Activated naive CD4-positive, alpha-beta T cell treated with anti-CD3 and anti-CD28 coated beads, Interleukin-2, amount 10 ng/mL, durations not matched to agents 7 days and 5 days (primary cell): ENCODE results near the gene PALLD.

Experiments
- CTCF ChIA-PET: fragments of 350-600 bp; sonication (Branson Sonifier 250); formaldehyde crosslinking; loops from one replicate; lab custom pipeline; 2021; ENCODE audit warnings: antibody characterized with exemption; lab: Charles Lee
- DNase-seq: peaks from one replicate; pipeline ENCODE4 v3.0.0-alpha.2; 2020
- H3K27ac Mint-ChIP-seq: one replicate; pipeline ENCODE4 v1.8.0; 2021; ENCODE audit warnings: mild to moderate bottlenecking, moderate library complexity, mixed read lengths
- H3K27me3 Mint-ChIP-seq: one replicate; pipeline ENCODE4 v1.8.0; 2021; ENCODE audit warnings: mild to moderate bottlenecking, mixed read lengths
- H3K36me3 Mint-ChIP-seq: one replicate; pipeline ENCODE4 v1.8.0; 2021; ENCODE audit warnings: mixed read lengths
- H3K4me1 Mint-ChIP-seq: one replicate; pipeline ENCODE4 v1.8.0; 2021; ENCODE audit warnings: mixed read lengths
- H3K4me3 Mint-ChIP-seq: one replicate; pipeline ENCODE4 v1.8.0; 2021; ENCODE audit warnings: mild to moderate bottlenecking, moderate library complexity, mixed read lengths
- H3K9me3 Mint-ChIP-seq: one replicate; pipeline ENCODE4 v1.8.0; 2021; ENCODE audit warnings: mixed read lengths

The PALLD gene

DNA sequence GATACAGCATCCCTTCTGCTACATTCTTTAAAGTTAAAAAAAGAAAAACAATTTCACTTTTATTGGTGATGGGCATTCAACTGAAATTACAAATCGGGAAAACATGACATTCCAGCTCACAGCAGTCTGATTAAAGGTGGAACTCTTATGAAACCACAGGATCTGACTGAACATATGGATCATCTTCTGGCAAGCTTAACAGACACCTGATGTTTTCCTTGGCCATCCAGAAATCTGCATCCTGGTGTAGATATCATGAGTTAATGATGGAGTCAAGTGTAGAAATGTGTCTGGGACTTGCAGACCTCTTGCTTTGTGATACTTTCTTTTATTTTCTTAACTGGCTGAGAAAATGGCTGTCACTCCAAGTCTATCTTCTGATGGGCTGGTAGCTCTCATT, 345.3 kb downstream of the PALLD start:
- Mint-ChIP-seq H3K27me3 (peaks cover 25% of the 10 kb centered on the region), H3K4me1 (no peaks in the 10 kb centered on the region), H3K36me3 (no peaks in the 10 kb centered on the region), H3K4me3 (no peak overlapping the region), H3K9me3 (no peaks in the 10 kb centered on the region), H3K27ac (no peak overlapping the region)
- CTCF ChIA-PET = interaction anchor here (1.0 to 1.5 kb wide), 2 partner anchors 10 to 11 kb away, joined by 3 read pairs; no protein-coding TSS in a partner anchor
- DNase-seq = no peak

DNA sequence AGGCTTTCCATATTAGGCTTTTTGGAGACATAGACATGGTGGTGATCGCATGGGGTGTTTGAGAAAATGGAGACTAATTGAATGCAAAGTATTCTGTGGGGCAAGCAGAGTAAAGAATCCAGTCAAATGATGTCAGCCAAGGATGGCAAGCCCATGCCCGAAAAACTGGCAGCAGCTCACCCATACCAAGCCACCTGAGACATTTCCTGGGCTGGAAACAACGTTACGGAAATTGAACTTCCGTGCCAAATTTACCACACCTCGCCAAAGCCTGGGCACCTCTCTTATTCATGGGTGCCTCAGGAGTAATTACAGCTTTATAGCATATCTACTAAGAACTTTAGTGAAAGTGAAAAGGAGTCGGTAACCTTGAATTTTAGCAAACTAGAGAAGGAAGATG, 346.8 kb downstream of the PALLD start:
- H3K36me3 Mint-ChIP-seq = no peaks in the 10 kb centered on the region
- peaks cover 5% of the 10 kb centered on the region for H3K4me1 Mint-ChIP-seq
- no peak overlapping the region for H3K27ac Mint-ChIP-seq
- H3K4me3 Mint-ChIP-seq = no peak overlapping the region
- no peaks in the 10 kb centered on the region for H3K9me3 Mint-ChIP-seq
- H3K27me3 Mint-ChIP-seq = peaks cover 15% of the 10 kb centered on the region
- no peak for DNase-seq
- CTCF ChIA-PET = no interaction called here

DNA sequence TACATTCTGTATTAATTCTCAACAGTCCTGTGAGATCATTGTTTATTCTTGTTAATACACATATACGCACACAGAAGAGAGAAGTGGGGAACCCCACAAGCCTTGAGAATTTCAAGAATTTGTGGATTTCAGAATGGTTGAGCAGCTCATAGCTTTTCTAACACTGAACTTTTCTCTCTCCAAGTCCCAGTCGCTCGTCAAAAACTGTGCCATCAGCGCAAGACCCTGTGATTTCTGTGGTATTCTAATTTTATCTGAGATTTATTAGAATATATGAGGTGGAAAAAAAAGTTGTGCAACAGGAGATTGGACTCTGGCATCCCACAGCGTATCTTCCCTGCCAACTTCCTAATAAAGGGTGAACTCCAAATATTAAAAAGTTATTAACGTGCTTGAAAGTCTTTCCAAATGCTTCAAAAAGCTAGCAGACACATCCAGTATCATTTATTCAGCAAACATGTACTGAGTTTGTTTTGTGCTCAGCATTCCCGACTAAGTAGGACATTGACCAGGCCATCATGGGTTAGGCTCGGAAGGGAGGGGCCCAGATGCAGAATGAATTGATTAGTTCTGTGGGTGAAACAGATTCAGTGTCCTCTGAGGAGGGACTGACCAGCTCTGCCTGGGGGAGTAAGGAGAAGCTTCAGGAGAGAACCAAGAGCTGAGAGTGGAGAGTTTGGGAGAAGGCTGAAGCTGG, 347.6 kb downstream of the PALLD start:
- CTCF ChIA-PET = no interaction called here
- no peaks in the 10 kb centered on the region for H3K36me3 Mint-ChIP-seq
- H3K4me1 Mint-ChIP-seq = peaks cover 13% of the 10 kb centered on the region
- peaks cover 13% of the 10 kb centered on the region for H3K27me3 Mint-ChIP-seq
- no peak overlapping the region for H3K4me3 Mint-ChIP-seq
- H3K9me3 Mint-ChIP-seq = no peaks in the 10 kb centered on the region
- no peak for DNase-seq
- H3K27ac Mint-ChIP-seq = no peak overlapping the region

DNA sequence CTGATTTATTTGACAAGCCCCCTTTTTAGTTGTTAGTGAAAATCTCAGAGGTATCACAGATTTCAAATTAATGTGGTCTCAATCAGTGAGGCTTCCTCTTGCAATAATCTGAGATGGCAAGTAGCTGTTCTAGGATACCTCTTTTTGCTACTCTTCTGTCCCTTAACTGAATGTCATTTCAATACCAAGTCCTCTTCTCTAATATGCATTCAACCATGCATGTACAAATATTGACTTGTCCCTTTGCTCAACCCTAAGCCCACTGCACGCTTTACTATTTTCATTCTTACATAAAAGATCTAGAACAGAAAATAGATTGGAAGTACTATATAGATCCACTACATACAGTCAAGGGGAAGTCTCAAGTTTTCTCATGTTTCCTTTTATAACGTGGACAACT, 349.0 kb downstream of the PALLD start:
- Mint-ChIP-seq H3K27ac (no peak overlapping the region), H3K27me3 (peaks cover 10% of the 10 kb centered on the region)
- CTCF ChIA-PET = no interaction called here

DNA sequence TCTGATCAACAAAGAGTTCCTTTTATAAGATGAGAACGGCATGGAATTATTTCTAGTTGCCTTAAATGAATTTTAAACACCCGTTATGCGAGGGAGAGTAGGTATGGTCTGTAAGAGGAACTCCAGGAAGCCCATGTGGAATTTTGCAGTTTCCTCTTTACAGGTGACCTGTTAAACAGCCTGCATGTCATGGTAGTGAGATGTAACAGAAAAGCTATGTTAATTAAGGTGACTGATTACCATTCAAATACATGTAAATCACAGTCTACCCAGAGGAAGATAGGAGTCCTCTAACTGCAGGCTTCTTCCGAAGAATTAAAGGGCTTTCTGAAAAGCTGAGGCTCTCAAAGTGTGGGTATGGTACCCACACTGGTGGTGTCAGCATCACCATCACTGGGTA, 349.6 kb downstream of the PALLD start:
- CTCF ChIA-PET = no interaction called here
- Mint-ChIP-seq H3K27ac (no peak overlapping the region), H3K27me3 (peaks cover 6% of the 10 kb centered on the region), H3K9me3 (no peaks in the 10 kb centered on the region), H3K4me1 (peaks cover 13% of the 10 kb centered on the region), H3K36me3 (no peaks in the 10 kb centered on the region), H3K4me3 (no peak overlapping the region)
- DNase-seq = no peak

More for the DNA sequence above, 349.0 kb downstream of the PALLD start:
- no peak overlapping the region for H3K4me3 Mint-ChIP-seq
- H3K4me1 Mint-ChIP-seq = peaks cover 13% of the 10 kb centered on the region
- H3K36me3 Mint-ChIP-seq = no peaks in the 10 kb centered on the region
- no peaks in the 10 kb centered on the region for H3K9me3 Mint-ChIP-seq
- no peak for DNase-seq

DNA sequence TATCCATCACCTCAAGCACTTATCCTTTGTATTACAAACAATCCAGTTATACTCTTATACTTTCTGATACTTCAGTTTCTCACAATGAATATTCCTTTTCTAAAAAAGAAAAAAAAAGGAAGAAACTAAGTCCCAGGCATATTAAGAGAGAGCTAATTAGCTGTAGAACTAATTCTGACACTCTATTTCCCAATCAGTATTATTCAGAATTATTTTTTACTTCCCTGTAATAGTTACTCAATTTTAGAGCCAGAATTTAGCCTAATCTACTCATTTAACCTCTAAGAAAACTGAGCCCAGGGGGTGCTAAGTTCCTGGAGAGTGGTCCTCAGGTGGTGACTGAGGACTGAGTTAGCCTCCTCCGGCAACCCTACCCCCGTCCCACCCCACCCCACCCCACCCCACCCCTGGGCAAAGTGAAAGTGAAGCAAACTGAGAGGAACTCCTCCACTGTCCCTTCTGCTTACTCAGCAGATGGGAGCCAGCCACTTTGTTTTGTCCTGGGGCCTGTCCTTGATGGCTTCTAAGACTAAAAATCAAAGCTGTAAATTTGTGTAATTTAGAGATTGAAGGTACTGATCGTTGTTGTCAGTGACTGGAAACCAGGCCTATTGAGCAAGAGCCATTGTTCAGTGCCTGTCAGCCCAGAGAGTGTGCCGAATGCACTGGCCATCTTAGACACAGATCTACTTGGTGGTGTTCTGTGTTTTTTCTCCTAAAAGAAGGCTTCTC, 351.1 kb downstream of the PALLD start:
- Mint-ChIP-seq H3K4me3 (no peak overlapping the region), H3K9me3 (no peaks in the 10 kb centered on the region), H3K27ac (no peak overlapping the region), H3K27me3 (peaks cover 6% of the 10 kb centered on the region), H3K4me1 (peaks cover 14% of the 10 kb centered on the region), H3K36me3 (no peaks in the 10 kb centered on the region)
- CTCF ChIA-PET = interaction anchor here (1.1 to 1.5 kb wide), 2 partner anchors 10 to 12 kb away, joined by 3 to 4 read pairs; no protein-coding TSS in a partner anchor
- DNase-seq = no peak

DNA sequence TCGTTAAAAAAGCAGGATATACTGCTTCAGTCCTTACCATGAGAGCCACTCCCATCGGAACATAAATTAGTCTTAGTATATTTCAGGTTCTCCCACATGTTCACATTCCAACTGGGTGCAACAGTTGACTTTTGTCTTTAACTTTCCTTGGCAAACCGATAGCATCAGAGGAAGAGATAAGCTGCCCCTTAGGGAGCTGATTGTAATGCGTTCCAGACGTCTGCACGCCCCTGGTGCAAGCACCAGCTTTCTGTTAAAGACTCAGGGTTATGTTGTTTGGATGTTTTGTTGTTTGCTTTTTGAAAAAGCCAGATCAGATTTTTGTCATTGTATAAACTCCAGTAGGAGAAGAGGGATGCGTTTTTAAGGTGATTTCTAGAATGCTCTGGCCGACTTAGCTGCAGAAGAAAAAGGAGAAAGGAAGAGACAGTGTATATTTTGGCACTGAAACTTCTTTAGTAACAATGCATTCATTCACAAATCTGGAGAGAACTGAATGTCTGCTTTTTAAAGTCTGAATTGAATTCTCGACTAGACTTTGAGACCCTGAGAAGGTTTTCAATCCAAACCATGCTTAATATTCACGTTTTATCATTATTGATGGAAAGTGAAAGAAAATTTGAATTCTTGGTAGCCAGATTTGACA, 352.3 kb downstream of the PALLD start:
- no peak overlapping the region for H3K27ac Mint-ChIP-seq
- DNase-seq = no peak
- peaks cover 26% of the 10 kb centered on the region for H3K4me1 Mint-ChIP-seq
- no peaks in the 10 kb centered on the region for H3K36me3 Mint-ChIP-seq
- H3K27me3 Mint-ChIP-seq = peaks cover 12% of the 10 kb centered on the region
- CTCF ChIA-PET = interaction anchor here (0.6 to 1.5 kb wide), 3 partner anchors 9 to 42 kb away, joined by 3 to 4 read pairs (median 3); no protein-coding TSS in a partner anchor
- H3K9me3 Mint-ChIP-seq = no peaks in the 10 kb centered on the region
- no peak overlapping the region for H3K4me3 Mint-ChIP-seq

DNA sequence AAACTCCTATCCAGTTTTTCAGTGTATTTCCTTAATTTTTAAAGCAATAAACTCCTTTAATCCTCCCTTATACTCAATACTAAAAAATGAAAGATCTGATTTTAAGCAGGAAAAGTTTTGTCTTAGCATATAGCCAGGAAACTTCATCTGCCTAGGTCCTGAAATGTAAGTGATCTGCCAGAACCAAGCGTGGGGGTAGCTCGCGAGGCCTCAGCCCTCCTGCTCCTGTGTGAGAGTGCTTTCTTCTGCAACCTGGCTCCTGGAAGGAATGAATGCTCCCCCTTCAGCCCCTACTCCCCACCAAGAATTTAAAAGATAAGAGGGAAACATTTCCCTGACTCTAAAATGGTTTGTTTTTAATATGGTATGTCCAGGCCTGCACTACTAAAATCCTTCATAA, 353.1 kb downstream of the PALLD start:
- CTCF ChIA-PET = no interaction called here
- H3K4me3 Mint-ChIP-seq = no peak overlapping the region

DNA sequence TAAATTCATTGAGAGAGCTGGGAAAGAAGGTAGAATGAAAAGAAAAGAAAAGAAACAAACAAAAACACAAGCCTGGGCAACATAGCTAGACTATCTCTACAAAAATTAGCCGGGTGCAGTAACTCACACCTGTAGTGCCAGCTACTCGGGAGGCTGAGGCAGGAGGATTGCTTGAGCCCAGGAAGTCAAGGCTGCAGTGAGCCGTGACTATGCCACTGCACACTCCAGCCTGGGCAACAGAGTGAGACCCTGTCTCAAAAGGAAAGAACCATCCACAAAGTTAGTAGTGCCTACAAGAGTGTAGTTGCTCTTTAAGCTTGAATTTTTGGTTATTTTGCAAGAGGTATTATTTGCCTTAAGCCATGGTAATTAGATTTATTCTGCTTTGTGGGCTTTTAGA, 355.5 kb downstream of the PALLD start:
- no peak for DNase-seq
- Mint-ChIP-seq H3K27me3 (peaks cover 6% of the 10 kb centered on the region), H3K4me1 (peaks cover 29% of the 10 kb centered on the region), H3K9me3 (no peaks in the 10 kb centered on the region), H3K4me3 (no peak overlapping the region), H3K36me3 (no peaks in the 10 kb centered on the region), H3K27ac (no peak overlapping the region)
- CTCF ChIA-PET = no interaction called here

More for the DNA sequence above, 353.1 kb downstream of the PALLD start:
- no peak for DNase-seq
- H3K9me3 Mint-ChIP-seq = no peaks in the 10 kb centered on the region
- no peaks in the 10 kb centered on the region for H3K36me3 Mint-ChIP-seq
- peaks cover 29% of the 10 kb centered on the region for H3K4me1 Mint-ChIP-seq
- H3K27me3 Mint-ChIP-seq = peaks cover 8% of the 10 kb centered on the region
- no peak overlapping the region for H3K27ac Mint-ChIP-seq

DNA sequence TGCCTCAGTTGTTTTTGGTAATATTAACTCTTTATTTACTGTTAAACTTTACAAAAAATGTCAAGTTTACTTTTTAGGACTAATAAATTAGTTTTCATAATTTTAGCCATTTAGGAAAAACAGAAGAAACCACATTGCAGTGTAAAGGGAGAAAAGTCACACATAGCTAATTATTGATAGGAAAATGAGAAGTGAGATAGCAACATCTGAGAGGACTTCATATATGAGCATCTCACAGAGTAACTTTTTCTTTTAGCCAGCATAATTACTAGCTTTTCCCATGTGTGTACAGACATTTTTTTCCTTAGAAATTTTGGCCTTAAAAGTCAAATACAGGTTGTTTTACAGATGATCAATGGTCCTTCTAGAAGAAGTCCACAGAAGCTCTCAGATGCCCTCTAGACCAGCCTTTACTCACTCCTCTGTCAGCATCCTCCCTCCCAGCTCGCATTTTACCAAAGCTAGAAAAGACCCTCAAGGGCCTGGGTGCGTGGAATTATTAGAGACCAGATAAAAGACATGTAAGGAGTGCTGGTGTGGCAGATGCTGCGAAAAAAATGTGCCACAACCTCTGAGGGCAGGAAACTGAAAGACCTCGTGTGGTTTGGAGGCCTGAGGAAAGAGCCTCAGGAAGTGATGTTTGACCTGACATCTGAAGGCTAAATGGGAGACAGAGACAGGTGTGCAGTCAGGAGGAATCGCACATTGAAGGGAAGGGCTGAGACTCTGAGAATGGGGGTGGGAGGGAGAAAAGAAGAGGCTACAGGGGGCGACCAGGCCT, 356.3 kb downstream of the PALLD start:
- Mint-ChIP-seq H3K4me3 (no peak overlapping the region), H3K36me3 (no peaks in the 10 kb centered on the region), H3K9me3 (no peaks in the 10 kb centered on the region), H3K4me1 (peaks cover 28% of the 10 kb centered on the region), H3K27ac (no peak overlapping the region), H3K27me3 (peaks cover 6% of the 10 kb centered on the region)
- no peak for DNase-seq
- CTCF ChIA-PET = interaction anchor here (1.0 kb wide), 1 partner anchor 11 kb away, joined by 4 read pairs; no protein-coding TSS in a partner anchor

DNA sequence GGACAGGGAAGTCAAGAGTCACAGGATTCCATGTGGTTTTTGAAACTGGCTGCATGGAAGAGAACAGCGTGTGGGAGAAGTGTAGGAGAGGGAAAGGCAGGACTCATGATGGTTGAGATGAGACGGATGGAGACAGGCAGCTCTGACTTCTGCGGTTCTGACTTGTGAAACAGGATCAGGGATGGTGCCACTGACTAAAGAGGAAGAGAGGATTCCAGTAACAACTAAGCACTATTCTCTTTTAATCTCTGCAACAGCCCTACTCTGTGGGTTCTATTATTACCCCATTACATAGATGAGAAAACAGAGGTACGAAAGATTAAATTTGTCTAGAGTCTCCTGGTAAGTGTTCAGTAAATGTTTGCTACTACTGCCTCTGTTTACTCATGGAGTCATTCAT, 356.9 kb downstream of the PALLD start:
- Mint-ChIP-seq H3K4me1 (peaks cover 23% of the 10 kb centered on the region), H3K36me3 (no peaks in the 10 kb centered on the region), H3K4me3 (no peak overlapping the region), H3K27me3 (peaks cover 6% of the 10 kb centered on the region), H3K9me3 (no peaks in the 10 kb centered on the region), H3K27ac (no peak overlapping the region)
- CTCF ChIA-PET = interaction anchor here (1.0 kb wide), 1 partner anchor 11 kb away, joined by 4 read pairs; no protein-coding TSS in a partner anchor
- DNase-seq = no peak

DNA sequence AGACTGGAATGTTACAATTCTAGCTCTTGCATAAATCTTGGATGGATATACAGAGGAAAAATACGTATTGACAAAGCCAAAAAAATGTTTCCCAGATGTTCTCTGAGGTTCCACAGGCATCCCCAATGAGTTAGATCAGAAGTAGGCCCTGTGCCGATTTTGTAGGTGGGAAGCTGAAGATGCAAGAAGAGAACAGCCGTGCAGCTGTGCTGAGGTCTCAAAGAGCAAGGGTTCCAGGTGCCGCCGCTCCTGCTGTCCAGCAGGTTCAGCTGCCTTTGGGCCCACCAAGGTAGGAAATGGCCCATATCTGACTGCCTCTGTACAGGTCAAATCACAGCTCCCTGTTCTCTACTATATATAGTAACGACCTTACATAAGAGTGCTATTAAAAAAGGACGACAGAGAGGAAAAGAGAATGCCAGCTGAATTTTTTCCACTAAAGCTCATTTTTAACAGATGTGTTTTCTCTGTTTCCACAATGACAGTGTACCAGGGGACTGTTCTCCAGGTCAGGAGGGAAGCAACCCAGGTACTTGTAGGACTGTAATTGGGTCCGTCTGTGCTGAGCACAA, 357.6 kb downstream of the PALLD start:
- CTCF ChIA-PET = interaction anchor here (0.5 kb wide), 1 partner anchor 364 kb away, joined by 3 read pairs; no protein-coding TSS in a partner anchor
- Mint-ChIP-seq H3K4me1 (peaks cover 17% of the 10 kb centered on the region), H3K9me3 (no peaks in the 10 kb centered on the region), H3K4me3 (no peak overlapping the region), H3K27me3 (peaks cover 6% of the 10 kb centered on the region), H3K27ac (no peak overlapping the region), H3K36me3 (no peaks in the 10 kb centered on the region)
- DNase-seq = no peak

DNA sequence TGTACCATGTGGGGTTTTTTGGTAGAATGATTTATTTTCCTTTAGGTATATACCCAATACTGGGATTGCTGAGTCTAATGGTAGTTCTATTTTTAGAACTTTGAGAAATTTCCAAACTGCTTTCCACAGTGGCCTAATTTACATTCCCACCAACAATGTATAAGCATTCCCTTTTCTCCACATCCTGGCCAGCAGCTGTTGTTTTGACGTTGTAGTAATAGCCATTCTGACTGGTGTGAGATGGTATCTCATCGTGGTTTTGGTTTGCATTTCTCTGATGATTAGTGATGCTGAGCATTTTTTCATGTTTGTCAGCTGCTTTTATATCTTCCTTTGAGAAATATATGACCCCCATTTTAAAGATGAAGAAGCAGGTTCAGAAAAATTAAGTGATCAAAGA, 359.5 kb downstream of the PALLD start:
- Mint-ChIP-seq H3K27me3 (peaks cover 9% of the 10 kb centered on the region), H3K27ac (no peak overlapping the region), H3K4me3 (no peak overlapping the region), H3K36me3 (no peaks in the 10 kb centered on the region), H3K9me3 (no peaks in the 10 kb centered on the region), H3K4me1 (peaks cover 17% of the 10 kb centered on the region)
- CTCF ChIA-PET = no interaction called here
- DNase-seq = no peak
